ENCODE data around the gene NIPAL1. TPM values are rescaled to one million over a fixed set of nuclear protein-coding genes. Genes with fewer than 3 reads are reported as not detected.
"Not testable (repeated sequence)": the region's sequence is repeated elsewhere in the genome, so short reads cannot be mapped to it uniquely, and the experiment has no call there.

The NIPAL1 gene
- polyA plus RNA-seq (2012; ENCODE audit: low read depth, missing spikeins) = 1.7 TPM

- DNase-seq (ENCODE audit: insufficient read length, low spot score) (peak; percentile 81), FAIRE-seq (peak; percentile 86)
- TF ChIP-seq POLR2A (IDR thresholded peaks at IDR 0.05; ENCODE audit: low read depth, low read length) (no peak), PAX5 (IDR thresholded peaks at IDR 0.05; ENCODE audit: insufficient read depth, low read length, severe bottlenecking) (no peak), TAF1 (IDR thresholded peaks at IDR 0.05; ENCODE audit: low read depth, low read length) (no peak), POLR2AphosphoS5 (IDR thresholded peaks at IDR 0.05; ENCODE audit: low read depth, low read length) (no peak), POU2F2 (IDR thresholded peaks at IDR 0.05; ENCODE audit: low read depth, low read length) (no peak), SPI1 (IDR thresholded peaks at IDR 0.05; ENCODE audit: low read depth, low read length) (no peak)
Measured at GRCh38 chr4:48016141-48017107, at the start of gene NIPAL1, which contains the start of gene CNGA1. NIPAL1 (plus strand) TSS chr4:48016772; CDS start chr4:48016840, 68 bp downstream. CNGA1 (minus strand) TSS chr4:48016681; CDS start chr4:47952689, 63,992 bp downstream.

GRCh38 chr4:47968847-47969246, 47.7 kb upstream of the NIPAL1 start:
- no peak for FAIRE-seq
- TF ChIP-seq TAF1 (IDR thresholded peaks at IDR 0.05; ENCODE audit: low read depth, low read length) = no peak
- TF ChIP-seq POU2F2 (IDR thresholded peaks at IDR 0.05; ENCODE audit: low read depth, low read length) = no peak
- TF ChIP-seq POLR2AphosphoS5 (IDR thresholded peaks at IDR 0.05; ENCODE audit: low read depth, low read length) = no peak
- no peak for TF ChIP-seq PAX5 (IDR thresholded peaks at IDR 0.05; ENCODE audit: insufficient read depth, low read length, severe bottlenecking)
- TF ChIP-seq POLR2A (IDR thresholded peaks at IDR 0.05; ENCODE audit: low read depth, low read length) = no peak
- no peak for TF ChIP-seq SPI1 (IDR thresholded peaks at IDR 0.05; ENCODE audit: low read depth, low read length)
- DNase-seq (ENCODE audit: insufficient read length, low spot score) = no peak

- DNase-seq (ENCODE audit: insufficient read length, low spot score) (no peak), FAIRE-seq (no peak)
- no peak for TF ChIP-seq POU2F2 (IDR thresholded peaks at IDR 0.05; ENCODE audit: low read depth, low read length)
- no peak for TF ChIP-seq POLR2AphosphoS5 (IDR thresholded peaks at IDR 0.05; ENCODE audit: low read depth, low read length)
- TF ChIP-seq SPI1 (IDR thresholded peaks at IDR 0.05; ENCODE audit: low read depth, low read length) = peak; percentile 74
- no peak for TF ChIP-seq TAF1 (IDR thresholded peaks at IDR 0.05; ENCODE audit: low read depth, low read length)
- no peak for TF ChIP-seq POLR2A (IDR thresholded peaks at IDR 0.05; ENCODE audit: low read depth, low read length)
- no peak for TF ChIP-seq PAX5 (IDR thresholded peaks at IDR 0.05; ENCODE audit: insufficient read depth, low read length, severe bottlenecking)
Measured at GRCh38 chr4:47972181-47972580, 44.4 kb upstream of the NIPAL1 start.

- no peak for TF ChIP-seq POLR2AphosphoS5 (IDR thresholded peaks at IDR 0.05; ENCODE audit: low read depth, low read length)
- TF ChIP-seq PAX5 (IDR thresholded peaks at IDR 0.05; ENCODE audit: insufficient read depth, low read length, severe bottlenecking) = no peak
- no peak for TF ChIP-seq POU2F2 (IDR thresholded peaks at IDR 0.05; ENCODE audit: low read depth, low read length)
- TF ChIP-seq TAF1 (IDR thresholded peaks at IDR 0.05; ENCODE audit: low read depth, low read length) = no peak
- TF ChIP-seq SPI1 (IDR thresholded peaks at IDR 0.05; ENCODE audit: low read depth, low read length) = no peak
- TF ChIP-seq POLR2A (IDR thresholded peaks at IDR 0.05; ENCODE audit: low read depth, low read length) = no peak
- no peak for FAIRE-seq
Measured at GRCh38 chr4:47972721-47973120, 43.9 kb upstream of the NIPAL1 start.

GRCh38 chr4:47974566-47974965, 42.0 kb upstream of the NIPAL1 start:
- no peak for FAIRE-seq
- DNase-seq (ENCODE audit: insufficient read length, low spot score) = no peak
- no peak for TF ChIP-seq PAX5 (IDR thresholded peaks at IDR 0.05; ENCODE audit: insufficient read depth, low read length, severe bottlenecking)
- no peak for TF ChIP-seq POU2F2 (IDR thresholded peaks at IDR 0.05; ENCODE audit: low read depth, low read length)
- no peak for TF ChIP-seq POLR2A (IDR thresholded peaks at IDR 0.05; ENCODE audit: low read depth, low read length)
- TF ChIP-seq POLR2AphosphoS5 (IDR thresholded peaks at IDR 0.05; ENCODE audit: low read depth, low read length) = no peak
- TF ChIP-seq SPI1 (IDR thresholded peaks at IDR 0.05; ENCODE audit: low read depth, low read length) = no peak
- no peak for TF ChIP-seq TAF1 (IDR thresholded peaks at IDR 0.05; ENCODE audit: low read depth, low read length)

More at GRCh38 chr4:47972721-47973120, 43.9 kb upstream of the NIPAL1 start:
- DNase-seq (ENCODE audit: insufficient read length, low spot score) = no peak

- DNase-seq (ENCODE audit: insufficient read length, low spot score) (no peak), FAIRE-seq (no peak)
- TF ChIP-seq SPI1 (IDR thresholded peaks at IDR 0.05; ENCODE audit: low read depth, low read length) (no peak), TAF1 (IDR thresholded peaks at IDR 0.05; ENCODE audit: low read depth, low read length) (no peak), PAX5 (IDR thresholded peaks at IDR 0.05; ENCODE audit: insufficient read depth, low read length, severe bottlenecking) (no peak), POLR2A (IDR thresholded peaks at IDR 0.05; ENCODE audit: low read depth, low read length) (no peak)
Measured at GRCh38 chr4:47990145-47990544, 26.4 kb upstream of the NIPAL1 start.

GRCh38 chr4:47992475-47992874, 24.1 kb upstream of the NIPAL1 start:
- not testable (repeated sequence) for DNase-seq (ENCODE audit: insufficient read length, low spot score); FAIRE-seq

- FAIRE-seq (no peak), DNase-seq (ENCODE audit: insufficient read length, low spot score) (no peak)
- TF ChIP-seq SPI1 (IDR thresholded peaks at IDR 0.05; ENCODE audit: low read depth, low read length) = no peak
Measured at GRCh38 chr4:47996021-47996420, 20.6 kb upstream of the NIPAL1 start.

- TF ChIP-seq SPI1 (IDR thresholded peaks at IDR 0.05; ENCODE audit: low read depth, low read length) (no peak), TAF1 (IDR thresholded peaks at IDR 0.05; ENCODE audit: low read depth, low read length) (no peak), POLR2A (IDR thresholded peaks at IDR 0.05; ENCODE audit: low read depth, low read length) (no peak), POLR2AphosphoS5 (IDR thresholded peaks at IDR 0.05; ENCODE audit: low read depth, low read length) (no peak), POU2F2 (IDR thresholded peaks at IDR 0.05; ENCODE audit: low read depth, low read length) (no peak)
- DNase-seq (ENCODE audit: insufficient read length, low spot score) (no peak), FAIRE-seq (no peak)
Measured at GRCh38 chr4:48002267-48002666, 14.3 kb upstream of the NIPAL1 start.

- not testable (repeated sequence) for DNase-seq (ENCODE audit: insufficient read length, low spot score)
- peak; percentile 69 for FAIRE-seq
Measured at GRCh38 chr4:48003568-48003967, 13.0 kb upstream of the NIPAL1 start.

Measured in GM12891 (cell line).